GM12878 (cell line): ENCODE measurements around the gene MAPRE3. TPM values are rescaled to one million over a fixed set of nuclear protein-coding genes. Genes with fewer than 3 reads are reported as not detected.

ENCODE experiments used
- ATAC-seq: fragments of 200-7000 bp; cut with Tn5 transposase; 3 replicates; pipeline ENCODE4 v1.9.1; 2020; ENCODE audit warnings: mild to moderate bottlenecking, moderate library complexity
- BruUV-seq: library from RNA; stranded (reverse); fragments of 400-500 nt; replicated peaks from 2 replicates; lab custom pipeline; 2021; lab: Mats Ljungman, UMichigan
- CTCF ChIA-PET: fragments of 300-600 bp; sonication (Branson Sonifier 250); formaldehyde crosslinking; extraction: SDS; loops from one replicate; lab custom pipeline; 2021; ENCODE audit warnings: inconsistent platforms; lab: Yijun Ruan, JAX
- POLR2A ChIA-PET: fragments of 350-600 bp; formaldehyde crosslinking; extraction: SDS; loops from one replicate; lab custom pipeline; 2021; ENCODE audit warnings: inconsistent platforms; lab: Charles Lee
- RAD21 ChIA-PET: fragments of 300-600 bp; sonication (Branson Sonifier 250); formaldehyde crosslinking; loops from one replicate; lab custom pipeline; 2023; ENCODE audit warnings: antibody characterized with exemption; ENCODE audit not compliant: unreplicated experiment; lab: Charles Lee
- SMC1A ChIA-PET: fragments of 300-600 bp; sonication (Branson Sonifier 250); formaldehyde crosslinking; loops from one replicate; lab custom pipeline; 2023; ENCODE audit not compliant: unreplicated experiment, uncharacterized antibody; lab: Charles Lee
- DNase-seq: peaks from one replicate; pipeline ENCODE4 v3.0.0-alpha.2; 2011; ENCODE audit warnings: low read depth, low spot score
- FAIRE-seq: peaks from 3 replicates; lab custom pipeline; 2011; peaks lifted over from hg19 to GRCh38; lab: Jason Lieb, UNC
- H2AFZ ChIP-seq: 2 replicates; pipeline ENCODE4 v1.6.0; 2011; ENCODE audit warnings: low read depth, low read length, control low read depth; ENCODE audit not compliant: control insufficient read depth
- H3K27ac ChIP-seq: 2 replicates; pipeline ENCODE4 v1.5.1; 2011; ENCODE audit warnings: control low read depth; ENCODE audit not compliant: control insufficient read depth, insufficient read depth
- H3K27me3 ChIP-seq, 2 experiments: replicated peaks in 1 of 2; 2 replicates each; pipeline versions ENCODE4 v1.6.0 to v1.6.1; 2011; ENCODE audit warnings: low read length in 1 of 2; ENCODE audit not compliant: control insufficient read depth in 2 of 2, insufficient read depth in 2 of 2
- H3K36me3 ChIP-seq, 2 experiments: 2 replicates each; pipeline ENCODE4 v1.5.1; 2011; ENCODE audit warnings: low read length in 1 of 2; ENCODE audit not compliant: control insufficient read depth in 2 of 2, insufficient read depth in 2 of 2
- H3K4me1 ChIP-seq: 2 replicates; pipeline ENCODE4 v1.6.1; 2011; ENCODE audit warnings: mild to moderate bottlenecking, low read length, moderate library complexity, mixed read lengths; ENCODE audit not compliant: control insufficient read depth, insufficient read depth
- H3K4me2 ChIP-seq: 2 replicates; pipeline ENCODE4 v1.6.0; 2011; ENCODE audit warnings: control low read depth; ENCODE audit not compliant: control insufficient read depth, insufficient read depth
- H3K4me3 ChIP-seq: fragments of 200-600 bp; sonication (generic); 2 replicates; pipeline ENCODE4 v1.5.1; 2016
- H3K79me2 ChIP-seq: 2 replicates; pipeline ENCODE4 v1.6.0; 2011; ENCODE audit warnings: low read length; ENCODE audit not compliant: control insufficient read depth, insufficient read depth
- H3K9ac ChIP-seq: 2 replicates; pipeline ENCODE4 v1.8.0; 2011; ENCODE audit warnings: low read length, control low read depth, mixed read lengths; ENCODE audit not compliant: control insufficient read depth, insufficient read depth
- H3K9me3 ChIP-seq: replicated peaks from 3 replicates; pipeline ENCODE4 v1.5.1; 2011; ENCODE audit warnings: mild to moderate bottlenecking, low read length; ENCODE audit not compliant: control insufficient read depth, insufficient read depth
- H4K20me1 ChIP-seq: 2 replicates; pipeline ENCODE4 v1.6.0; 2011; ENCODE audit not compliant: control insufficient read depth, insufficient read depth
- E2F4 ChIP-seq: IDR thresholded peaks from 2 replicates; pipeline ENCODE4 v1.6.1; 2012; ENCODE audit warnings: low read depth, low read length, improper control_type of control experiment
- IKZF1 ChIP-seq: fragments of 450-650 bp; conservative IDR thresholded peaks from 2 replicates; pipeline ENCODE4 v1.6.1; 2017; ENCODE audit warnings: antibody characterized with exemption, mild to moderate bottlenecking
- LARP7 ChIP-seq: fragments of 450-650 bp; IDR thresholded peaks from 2 replicates; pipeline ENCODE4 v1.6.1; 2017; ENCODE audit warnings: mild to moderate bottlenecking
- WGBS: methylation state at CpG from one replicate; pipeline ENCODE4 v1.1.6; 2016; ENCODE audit warnings: low lambda C conversion rate; ENCODE audit not compliant: insufficient replicate concordance, insufficient coverage; ENCODE audit errors: missing lambda C conversion rate; 5-methylcytosine and 5-hydroxymethylcytosine counted together
- in situ Hi-C: fragments of 300-500 bp; cut with MboI; formaldehyde crosslinking; loops from 9 replicates; pipeline ENCODE4 v1.14.3; 2018; ENCODE audit warnings: mixed read lengths
- intact Hi-C: fragments of 100-400 bp; cut with micrococcal nuclease; formaldehyde crosslinking; loops from one replicate; pipeline ENCODE4 v1.14.2; 2022; ENCODE audit not compliant: unreplicated experiment
- polyA plus RNA-seq, 11 experiments: library from polyadenylated mRNA; depleted of rRNA in 4 of 11; unstranded in 6 of 11; stranded (reverse) in 5 of 11; fragments of >200 nt; fragmentation: Nextera tagmentation in 4 of 11; fragmentation: Illumina TruSeq in 1 of 11; extraction: Ambion mirVana in 4 of 11; extraction: Trizol in 1 of 11; gene quantifications; 1 replicate in 1 of 11; 2 replicates in 10 of 11; pipeline versions ENCODE4 v1.2.1 to v1.2.3, GENCODE V29; 2011 to 2016; ENCODE audit warnings: inconsistent platforms in 2 of 11, missing spikeins in 2 of 11, low read depth in 1 of 11
- total RNA-seq, 4 experiments: library from RNA; depleted of rRNA in 3 of 4; stranded (reverse); fragments of >200 nt in 3 of 4; fragmentation: Illumina TruSeq in 1 of 4; extraction: Trizol in 1 of 4; gene quantifications; 2 replicates each; pipeline versions ENCODE4 v1.2.1 to v1.2.3, GENCODE V29; 2013 to 2021

Gene MAPRE3
- total and polyA plus RNA-seq, 10 of the 15 experiments (the other 5 are each of a cell fraction or from before 2014, with no cell fraction given): 0.03 to 1.3 (median 0.73) TPM; not detected in 1

DNA sequence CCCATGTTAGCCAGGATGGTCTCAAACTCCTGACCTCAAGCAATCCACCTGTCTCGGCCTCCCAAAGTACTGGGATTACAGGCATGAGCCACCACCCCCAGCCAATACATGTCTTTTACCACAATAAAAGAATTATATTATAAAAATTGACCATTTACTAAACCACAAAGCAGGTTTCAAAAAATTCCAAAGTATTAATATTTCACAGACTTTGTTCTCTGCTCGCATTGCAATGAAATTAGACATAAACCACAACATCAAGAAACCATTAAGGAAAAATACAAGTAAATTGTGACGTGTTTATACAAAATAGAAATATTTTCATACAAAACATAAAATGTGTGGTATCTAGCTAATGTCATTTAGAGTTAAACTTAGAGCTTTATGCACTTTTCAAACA, 13.4 kb upstream of the MAPRE3 start:
- ChIA-PET SMC1A (interaction anchor here (0.7 to 1.2 kb wide), 3 partner anchors 60 to 324 kb away, joined by 3 to 5 read pairs (median 4); no protein-coding TSS in a partner anchor), RAD21 (interaction anchor here (0.7 kb wide), 1 partner anchor 322 kb away, joined by 4 read pairs; no protein-coding TSS in a partner anchor), POLR2A (no interaction called here), CTCF (interaction anchor here (0.6 to 2.1 kb wide), 3 partner anchors 60 to 323 kb away, joined by 3 to 10 read pairs (median 8); no protein-coding TSS in a partner anchor)
- no peak overlapping the region for H3K9ac ChIP-seq
- H3K4me1 ChIP-seq: no peaks in the 10 kb centered on the region
- peaks cover 0 to 4% of the 10 kb centered on the region in 2 experiments; a peak in 1 of 4 replicates for H3K27me3 ChIP-seq
- no peak for TF ChIP-seq LARP7
- DNase-seq (no peak), FAIRE-seq (no peak), ATAC-seq (no peak)
- H3K27ac ChIP-seq: no peak overlapping the region
- no peaks in the 10 kb centered on the region for H3K9me3 ChIP-seq
- no peaks in the 10 kb centered on the region for H3K36me3 ChIP-seq
- no peak overlapping the region for H3K4me2 ChIP-seq
- no peak overlapping the region for H2AFZ ChIP-seq
- BruUV-seq: no TSS peak
- H3K4me3 ChIP-seq: no peak overlapping the region
- H3K79me2 ChIP-seq: no peaks in the 10 kb centered on the region
- intact Hi-C loops (no loop called here), in situ Hi-C loops (no loop called here)
- WGBS: 1% methylated on average over 3 of the region's 3 CpGs
- H4K20me1 ChIP-seq: no peaks in the 10 kb centered on the region

- Histone ChIP-seq H4K20me1 (no peaks in the 10 kb centered on the region), H3K9me3 (no peaks in the 10 kb centered on the region), H3K9ac (no peak overlapping the region), H3K36me3 (no peaks in the 10 kb centered on the region), H2AFZ (no peak overlapping the region), H3K4me3 (no peak overlapping the region), H3K27ac (no peak overlapping the region), H3K4me1 (no peaks in the 10 kb centered on the region), H3K27me3 (peaks cover 0 to 4% of the 10 kb centered on the region in 2 experiments; a peak in 1 of 4 replicates), H3K4me2 (no peak overlapping the region), H3K79me2 (no peaks in the 10 kb centered on the region)
- no peak for DNase-seq
- ChIA-PET SMC1A (interaction anchor here (0.7 to 1.2 kb wide), 3 partner anchors 59 to 324 kb away, joined by 3 to 5 read pairs (median 4); no protein-coding TSS in a partner anchor), POLR2A (no interaction called here), CTCF (interaction anchor here (2.0 to 2.1 kb wide), 2 partner anchors 59 to 111 kb away, joined by 8 to 10 read pairs; no protein-coding TSS in a partner anchor), RAD21 (interaction anchor here (0.7 kb wide), 1 partner anchor 322 kb away, joined by 4 read pairs; no protein-coding TSS in a partner anchor)
- no TSS peak for BruUV-seq
- no peak for TF ChIP-seq E2F4
- no peak for TF ChIP-seq IKZF1
- no peak for ATAC-seq
- WGBS: 57% methylated on average over 3 of the region's 3 CpGs
- FAIRE-seq: no peak
- intact Hi-C loops (no loop called here), in situ Hi-C loops (no loop called here)
Measured at GRCh38 chr2:26957534-26957933, 12.9 kb upstream of the MAPRE3 start.
